ENCODE results near the gene MMP17. TPM values are rescaled to one million over a fixed set of nuclear protein-coding genes. Genes with fewer than 3 reads are reported as not detected.

The MMP17 gene
- total RNA-seq, 4 donors from 2014 or later = 4.6 to 15.4 (median 12.9) TPM

DNA sequence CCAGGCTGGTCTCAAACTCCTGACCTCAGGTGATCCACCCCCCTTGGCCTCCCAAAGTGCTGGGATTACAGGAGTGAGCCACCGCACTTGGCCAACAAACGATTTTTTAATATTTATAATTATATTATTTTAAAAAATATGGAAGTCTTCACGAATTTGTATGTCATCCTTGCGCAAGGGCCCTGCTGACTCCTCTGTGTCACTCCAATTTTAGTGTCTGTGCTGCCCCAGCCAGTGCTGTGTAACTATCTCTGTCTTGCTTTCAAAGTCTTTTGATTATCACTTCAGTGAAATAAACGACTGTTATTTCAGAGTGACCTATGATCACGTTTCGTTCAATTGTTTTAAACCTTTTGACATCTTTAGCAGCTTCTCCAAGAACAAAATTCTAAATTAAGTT lies 13.1 kb upstream of the MMP17 start:
- TF ChIP-seq, protein P1, sequence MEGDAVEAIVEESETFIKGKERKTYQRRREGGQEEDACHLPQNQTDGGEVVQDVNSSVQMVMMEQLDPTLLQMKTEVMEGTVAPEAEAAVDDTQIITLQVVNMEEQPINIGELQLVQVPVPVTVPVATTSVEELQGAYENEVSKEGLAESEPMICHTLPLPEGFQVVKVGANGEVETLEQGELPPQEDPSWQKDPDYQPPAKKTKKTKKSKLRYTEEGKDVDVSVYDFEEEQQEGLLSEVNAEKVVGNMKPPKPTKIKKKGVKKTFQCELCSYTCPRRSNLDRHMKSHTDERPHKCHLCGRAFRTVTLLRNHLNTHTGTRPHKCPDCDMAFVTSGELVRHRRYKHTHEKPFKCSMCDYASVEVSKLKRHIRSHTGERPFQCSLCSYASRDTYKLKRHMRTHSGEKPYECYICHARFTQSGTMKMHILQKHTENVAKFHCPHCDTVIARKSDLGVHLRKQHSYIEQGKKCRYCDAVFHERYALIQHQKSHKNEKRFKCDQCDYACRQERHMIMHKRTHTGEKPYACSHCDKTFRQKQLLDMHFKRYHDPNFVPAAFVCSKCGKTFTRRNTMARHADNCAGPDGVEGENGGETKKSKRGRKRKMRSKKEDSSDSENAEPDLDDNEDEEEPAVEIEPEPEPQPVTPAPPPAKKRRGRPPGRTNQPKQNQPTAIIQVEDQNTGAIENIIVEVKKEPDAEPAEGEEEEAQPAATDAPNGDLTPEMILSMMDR (IDR thresholded peaks at IDR 0.05; ENCODE audit: low read depth) = no peak

DNA sequence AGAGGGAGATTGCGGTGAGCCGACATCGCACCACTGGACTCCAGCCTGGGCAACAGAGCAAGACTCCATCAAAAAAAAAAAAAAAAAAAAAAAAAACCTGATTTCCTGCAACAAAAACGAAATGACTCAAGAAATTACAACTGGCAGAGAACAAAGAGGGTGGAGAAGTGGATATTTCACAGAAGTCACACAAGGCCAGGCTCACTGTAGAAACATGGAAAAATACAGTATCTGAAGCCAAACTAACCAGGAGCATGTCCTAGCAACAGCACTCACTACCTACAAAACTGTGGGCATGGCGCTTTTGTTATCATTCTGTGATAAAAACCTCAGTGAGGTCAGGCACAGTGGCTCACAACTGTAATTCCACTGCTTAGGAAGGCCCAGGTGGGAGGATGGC lies 11.7 kb upstream of the MMP17 start:
- TF ChIP-seq, protein P1 (IDR thresholded peaks at IDR 0.05; ENCODE audit: low read depth) = no peak

DNA sequence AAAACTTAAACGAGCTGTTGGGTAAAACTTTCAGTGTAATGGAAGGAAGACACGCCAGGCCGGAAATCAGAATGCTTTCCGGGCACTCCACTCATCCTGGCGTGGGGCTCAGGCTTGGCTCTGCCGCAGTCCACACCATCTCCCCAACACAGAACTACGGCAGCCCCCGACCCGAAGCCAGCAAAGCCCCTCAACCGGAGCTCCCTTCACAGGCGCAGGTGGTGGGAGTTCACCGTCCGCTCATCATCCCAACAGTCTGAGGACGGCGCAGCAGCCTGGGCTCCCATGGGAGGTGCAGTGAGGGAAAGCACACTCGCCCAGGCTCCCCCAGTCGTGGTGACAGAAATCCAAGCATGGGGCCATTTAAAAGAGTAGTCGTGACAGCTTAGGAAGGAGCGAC lies 11.0 kb upstream of the MMP17 start:
- TF ChIP-seq, protein P1 (IDR thresholded peaks at IDR 0.05; ENCODE audit: low read depth) = no peak

DNA sequence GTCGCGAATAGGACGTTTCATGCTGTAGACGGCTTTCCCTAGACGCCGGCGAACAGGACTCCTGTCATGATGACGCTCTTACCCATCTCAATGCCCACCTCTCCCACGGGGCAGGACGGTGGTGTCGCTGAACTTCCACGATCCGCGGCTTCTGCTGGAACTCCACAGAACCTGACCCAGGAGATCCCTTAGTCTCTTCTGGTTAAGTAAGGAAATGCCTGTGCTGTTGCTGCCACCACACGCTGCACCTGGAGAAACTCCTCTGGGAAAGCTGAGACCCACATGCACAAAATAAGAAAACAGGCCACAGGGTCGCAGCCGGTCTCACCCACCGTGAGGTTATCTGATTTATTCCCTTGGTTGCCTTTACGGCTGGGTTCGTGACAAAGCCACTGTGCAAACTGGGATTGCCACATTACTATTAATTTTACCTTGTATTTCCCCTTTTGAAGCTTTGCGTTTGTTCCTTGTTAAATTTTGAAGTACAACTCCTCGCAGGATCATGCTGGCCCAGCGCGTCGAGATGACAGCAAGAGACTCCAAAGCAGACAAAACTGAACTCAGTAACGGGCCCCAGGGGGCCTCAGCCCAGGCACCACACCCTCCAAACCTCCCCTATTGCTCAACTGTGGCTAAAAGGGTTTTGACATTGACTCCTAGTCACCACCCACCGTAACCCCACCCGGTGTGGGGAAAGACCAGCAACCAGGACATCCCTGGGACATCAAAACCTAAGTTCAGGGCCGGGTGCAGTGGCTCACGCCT lies 9.2 kb upstream of the MMP17 start:
- TF ChIP-seq, protein P1 (IDR thresholded peaks at IDR 0.05; ENCODE audit: low read depth) = no peak

DNA sequence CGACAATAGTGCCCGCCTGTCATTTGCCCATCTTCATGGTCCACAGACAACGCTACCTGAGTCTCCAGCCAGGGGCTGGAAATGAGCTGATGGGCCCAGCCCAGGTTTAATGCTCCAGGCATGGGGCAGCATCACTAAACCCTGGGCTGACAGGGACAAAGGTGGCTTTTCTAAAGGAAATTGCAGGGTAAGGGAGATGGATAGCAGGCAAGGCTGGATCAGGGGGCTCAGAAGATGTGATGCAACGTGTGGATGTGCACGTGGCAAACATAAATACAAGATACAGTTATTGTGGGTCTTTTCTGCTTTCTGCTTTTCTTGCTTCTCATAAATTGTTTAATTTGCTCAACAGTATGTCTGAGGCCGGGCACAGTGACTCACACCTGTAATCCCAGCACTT lies 3.7 kb upstream of the MMP17 start:
- TF ChIP-seq, protein P1 (IDR thresholded peaks at IDR 0.05; ENCODE audit: low read depth) = no peak

DNA sequence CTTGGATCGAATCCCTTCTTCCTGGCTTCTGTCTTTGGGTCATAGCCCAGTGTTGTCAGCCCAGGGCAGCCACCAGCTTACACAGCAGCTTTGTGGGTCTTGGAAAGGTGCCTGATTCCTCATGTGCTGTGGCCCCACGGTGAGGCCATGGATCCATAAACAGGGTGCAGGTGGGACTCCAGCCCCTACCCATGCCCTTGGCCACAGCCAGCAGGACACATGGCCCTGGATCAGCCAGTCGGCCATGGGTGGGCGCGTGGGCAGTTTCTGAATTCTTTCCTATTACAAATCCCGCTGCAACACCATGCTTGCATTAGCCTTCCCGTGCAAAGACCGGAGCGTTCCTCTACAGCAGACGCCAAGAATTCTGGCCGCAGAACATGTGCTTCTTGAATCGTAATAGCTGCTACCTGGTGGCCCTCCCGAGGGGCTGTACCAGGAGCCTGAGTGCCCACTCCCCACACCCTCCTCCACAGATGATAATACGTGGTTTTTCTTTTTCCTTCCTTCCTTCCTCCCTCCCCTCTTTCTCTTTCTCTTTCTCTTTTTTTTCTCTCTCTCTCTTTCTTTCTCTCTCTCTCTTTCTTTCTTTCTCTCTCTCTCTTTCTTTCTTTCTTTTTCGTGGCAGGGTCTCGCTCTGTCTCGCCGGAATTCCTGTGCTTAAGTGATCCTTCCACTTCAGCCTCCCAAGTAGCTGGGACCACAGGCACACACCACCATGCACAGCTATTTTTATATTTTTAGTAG lies 2.9 kb upstream of the MMP17 start:
- TF ChIP-seq, protein P1 (IDR thresholded peaks at IDR 0.05; ENCODE audit: low read depth) = no peak
